ENCODE data around the gene SELPLG.

DNA sequence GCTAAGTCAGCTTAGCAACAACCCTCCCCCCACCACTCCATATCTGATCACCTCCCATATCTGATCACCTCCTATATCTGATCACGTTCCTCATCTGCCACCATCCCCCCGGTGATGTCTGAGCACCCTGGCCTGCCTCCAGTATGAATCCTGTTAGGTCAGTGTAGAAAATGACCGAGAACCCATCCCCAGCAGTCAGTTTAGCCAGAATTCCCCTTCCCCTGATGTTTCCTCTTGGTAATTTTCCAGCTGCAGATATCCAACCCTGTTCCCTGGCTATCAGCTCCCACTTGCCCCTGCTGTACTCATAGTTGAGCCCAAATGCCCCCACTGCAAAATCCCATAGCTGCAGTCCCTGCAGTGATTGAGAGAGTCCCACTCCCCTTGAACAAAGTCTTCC is 12.5 kb downstream of the SELPLG start:
- TF ChIP-seq, protein P1, sequence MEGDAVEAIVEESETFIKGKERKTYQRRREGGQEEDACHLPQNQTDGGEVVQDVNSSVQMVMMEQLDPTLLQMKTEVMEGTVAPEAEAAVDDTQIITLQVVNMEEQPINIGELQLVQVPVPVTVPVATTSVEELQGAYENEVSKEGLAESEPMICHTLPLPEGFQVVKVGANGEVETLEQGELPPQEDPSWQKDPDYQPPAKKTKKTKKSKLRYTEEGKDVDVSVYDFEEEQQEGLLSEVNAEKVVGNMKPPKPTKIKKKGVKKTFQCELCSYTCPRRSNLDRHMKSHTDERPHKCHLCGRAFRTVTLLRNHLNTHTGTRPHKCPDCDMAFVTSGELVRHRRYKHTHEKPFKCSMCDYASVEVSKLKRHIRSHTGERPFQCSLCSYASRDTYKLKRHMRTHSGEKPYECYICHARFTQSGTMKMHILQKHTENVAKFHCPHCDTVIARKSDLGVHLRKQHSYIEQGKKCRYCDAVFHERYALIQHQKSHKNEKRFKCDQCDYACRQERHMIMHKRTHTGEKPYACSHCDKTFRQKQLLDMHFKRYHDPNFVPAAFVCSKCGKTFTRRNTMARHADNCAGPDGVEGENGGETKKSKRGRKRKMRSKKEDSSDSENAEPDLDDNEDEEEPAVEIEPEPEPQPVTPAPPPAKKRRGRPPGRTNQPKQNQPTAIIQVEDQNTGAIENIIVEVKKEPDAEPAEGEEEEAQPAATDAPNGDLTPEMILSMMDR (IDR thresholded peaks at IDR 0.05; ENCODE audit: poor library complexity, severe bottlenecking), result no peak
- TF ChIP-seq RAD21 (conservative IDR thresholded peaks at IDR 0.05), result no peak
- no peak for TF ChIP-seq TAF1 (IDR thresholded peaks at IDR 0.05; ENCODE audit: low read depth)
- TF ChIP-seq POLR2AphosphoS5 (IDR thresholded peaks at IDR 0.05), result no peak
